Epithelial cell of prostate (primary cell): ENCODE data around the gene ZNF71.
"Not testable (repeated sequence)": the region's sequence is repeated elsewhere in the genome, so short reads cannot be mapped to it uniquely, and the experiment has no call there.

Source experiments
- DNase-seq: peaks from one replicate; pipeline ENCODE4 v3.0.0-alpha.2; 2011; ENCODE audit warnings: low read depth, low spot score
- H3K27ac ChIP-seq: fragments of 450-650 bp; 2 replicates; pipeline ENCODE4 v1.5.1; 2017; ENCODE audit warnings: mild to moderate bottlenecking

Gene ZNF71

DNA sequence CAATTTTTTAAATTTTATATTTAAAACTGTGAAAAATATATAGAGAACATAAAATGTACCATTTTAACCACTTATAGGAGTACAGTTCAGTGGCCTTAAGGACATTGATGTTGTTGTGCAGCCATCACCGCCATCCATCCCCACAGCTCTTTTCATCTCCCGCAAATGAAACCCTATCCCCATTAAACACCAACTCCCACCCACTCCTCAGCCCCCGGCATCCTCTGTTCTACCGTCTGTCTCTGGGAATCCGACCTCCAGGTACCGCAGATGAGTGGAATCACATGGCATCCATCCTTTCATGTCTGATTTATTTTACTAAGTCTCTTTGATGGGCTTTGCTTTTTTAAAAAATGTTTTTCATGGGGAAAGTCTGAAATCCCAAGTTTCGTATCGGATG lies 24.0 kb downstream of the ZNF71 start:
- no peak for DNase-seq
- H3K27ac ChIP-seq = no peak overlapping the region

DNA sequence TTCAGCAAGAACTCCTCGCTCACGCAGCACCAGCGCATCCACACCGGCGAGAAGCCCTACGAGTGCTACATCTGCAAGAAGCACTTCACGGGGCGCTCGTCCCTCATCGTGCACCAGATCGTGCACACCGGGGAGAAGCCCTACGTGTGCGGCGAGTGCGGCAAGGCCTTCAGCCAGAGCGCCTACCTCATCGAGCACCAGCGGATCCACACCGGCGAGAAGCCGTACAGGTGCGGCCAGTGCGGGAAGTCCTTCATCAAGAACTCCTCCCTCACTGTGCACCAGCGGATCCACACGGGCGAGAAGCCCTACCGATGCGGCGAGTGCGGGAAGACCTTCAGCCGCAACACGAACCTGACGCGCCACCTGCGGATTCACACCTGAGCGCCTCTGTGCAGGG lies 27.3 kb downstream of the ZNF71 start:
- H3K27ac ChIP-seq = no peak overlapping the region
- DNase-seq = no peak

DNA sequence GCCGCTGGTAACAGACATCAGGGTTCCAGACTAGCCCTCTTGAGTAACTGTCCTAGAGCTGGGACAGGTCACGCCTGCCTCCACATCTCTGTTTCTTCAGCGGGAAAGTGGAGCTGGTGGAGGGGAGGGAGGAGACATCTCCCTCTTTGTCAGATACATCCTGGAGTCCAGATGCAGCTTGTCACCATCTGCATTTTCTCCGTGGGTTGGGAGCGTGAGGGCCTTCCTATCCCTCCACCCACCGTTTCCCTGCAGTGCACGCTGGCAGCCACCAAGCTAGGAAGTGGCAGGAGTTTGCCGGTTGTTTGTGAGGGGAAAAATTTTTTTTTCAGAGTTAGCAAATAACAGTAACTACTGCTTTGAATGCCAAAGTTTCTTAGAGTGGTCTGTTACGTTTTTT lies 27.9 kb downstream of the ZNF71 start:
- H3K27ac ChIP-seq = no peak overlapping the region
- DNase-seq = no peak

- DNase-seq = no peak
- H3K27ac ChIP-seq = no peak overlapping the region
Observed at GRCh38 chr19:56625708-56626107, 30.6 kb downstream of the ZNF71 start.

DNA sequence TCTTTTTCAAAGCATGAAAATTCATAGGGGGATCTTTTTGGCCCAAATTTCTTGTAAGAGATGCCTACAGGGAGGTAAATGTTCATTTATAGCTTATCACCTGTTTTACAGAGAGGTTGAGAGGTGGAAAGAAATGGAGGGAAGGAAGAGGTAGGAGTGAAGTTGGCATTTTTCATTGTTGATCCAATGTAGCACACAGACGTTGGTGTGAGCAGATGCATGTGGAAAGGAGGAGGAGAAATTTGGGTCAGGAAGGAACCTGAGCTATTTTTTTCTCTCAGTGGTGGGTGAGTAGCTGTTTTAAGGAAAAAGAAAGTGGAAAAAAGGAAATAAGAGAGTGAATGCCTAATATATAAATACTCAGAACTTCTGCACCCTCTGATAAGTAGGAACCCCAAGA lies 37.9 kb downstream of the ZNF71 start:
- no peak overlapping the region for H3K27ac ChIP-seq
- no peak for DNase-seq

DNA sequence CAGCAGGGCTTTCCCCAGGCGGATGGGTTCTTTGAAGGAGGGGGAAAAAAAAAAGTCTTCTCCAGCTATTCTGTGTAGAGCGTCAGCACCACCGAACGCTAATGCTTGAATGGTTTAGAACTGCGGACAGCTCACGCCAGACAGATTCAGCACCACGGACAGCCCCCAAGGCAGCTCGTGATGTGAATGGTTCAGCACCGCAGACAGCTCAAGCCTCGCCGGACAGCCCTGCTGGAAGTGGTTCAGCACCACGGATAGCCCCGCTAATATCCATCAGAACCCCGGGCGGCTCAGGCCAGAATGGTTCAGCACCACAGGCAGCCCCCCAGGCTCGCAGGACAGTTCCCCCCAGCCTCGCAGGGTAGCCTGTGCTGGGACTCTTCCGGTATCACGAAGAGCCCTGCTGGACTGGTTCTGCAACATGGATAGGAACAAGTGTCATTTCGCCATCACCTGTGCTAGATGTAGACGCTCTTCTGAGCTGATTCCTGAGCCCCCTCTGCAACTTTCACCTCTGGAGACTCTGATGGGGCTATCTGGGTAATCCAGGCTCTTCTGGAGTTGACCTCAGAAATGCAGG lies 43.0 kb downstream of the ZNF71 start:
- no peak overlapping the region for H3K27ac ChIP-seq
- peak; percentile 50 for DNase-seq

DNA sequence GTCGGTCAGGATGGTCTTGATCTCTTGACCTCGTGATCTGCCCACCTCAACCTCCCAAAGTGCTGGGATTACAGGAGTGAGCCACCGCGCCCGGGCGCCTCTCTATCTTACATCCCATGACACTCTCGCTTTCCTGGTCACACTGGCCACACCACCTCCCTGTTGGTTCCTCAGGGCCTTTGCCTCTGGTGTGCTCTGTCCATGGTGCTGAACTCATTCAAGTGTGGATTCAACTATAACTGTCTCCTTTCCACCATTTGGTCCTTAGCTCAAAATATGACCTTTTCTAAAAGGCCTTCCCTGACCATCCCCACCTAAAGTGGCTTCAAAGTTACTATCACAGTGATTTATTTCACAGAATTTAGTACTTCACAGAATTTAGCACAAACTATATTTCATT lies 44.1 kb downstream of the ZNF71 start:
- no peak for DNase-seq
- H3K27ac ChIP-seq = no peak overlapping the region

GRCh38 chr19:56642711-56643459 lies 47.8 kb downstream of the ZNF71 start, which contains the start of gene SMIM17:
TSS of gene SMIM17 (plus strand) at chr19:56643159. CDS start at chr19:56645668, 2,509 bp downstream.
- no peak for DNase-seq
- H3K27ac ChIP-seq = no peak within 1 kb of the TSS

DNA sequence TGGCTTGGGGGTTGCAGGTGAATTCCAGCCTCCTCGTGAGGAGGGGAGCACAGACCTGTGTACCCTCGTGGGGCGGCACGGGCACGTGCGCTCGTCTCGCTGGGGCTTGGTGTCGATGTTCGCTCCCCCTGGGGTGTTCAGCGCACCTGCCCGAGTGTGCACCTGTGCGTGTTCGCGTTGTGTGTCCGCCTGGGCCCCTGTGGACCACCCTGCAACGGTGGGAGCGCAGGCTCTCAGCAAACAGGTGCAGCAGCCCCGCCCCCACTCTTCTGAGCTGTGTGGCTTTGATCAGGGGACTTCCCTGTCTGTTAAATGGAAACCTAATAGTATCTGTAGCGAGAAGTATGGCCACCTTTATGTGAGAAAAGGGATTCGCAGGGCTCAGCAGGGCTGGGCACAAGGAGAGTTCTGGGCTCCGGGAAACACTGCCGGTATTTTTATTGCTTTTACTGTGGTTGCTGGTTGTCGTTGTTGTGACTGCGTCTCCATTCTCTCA lies 48.4 kb downstream of the ZNF71 start:
- H3K27ac ChIP-seq = no peak overlapping the region
- DNase-seq = no peak

DNA sequence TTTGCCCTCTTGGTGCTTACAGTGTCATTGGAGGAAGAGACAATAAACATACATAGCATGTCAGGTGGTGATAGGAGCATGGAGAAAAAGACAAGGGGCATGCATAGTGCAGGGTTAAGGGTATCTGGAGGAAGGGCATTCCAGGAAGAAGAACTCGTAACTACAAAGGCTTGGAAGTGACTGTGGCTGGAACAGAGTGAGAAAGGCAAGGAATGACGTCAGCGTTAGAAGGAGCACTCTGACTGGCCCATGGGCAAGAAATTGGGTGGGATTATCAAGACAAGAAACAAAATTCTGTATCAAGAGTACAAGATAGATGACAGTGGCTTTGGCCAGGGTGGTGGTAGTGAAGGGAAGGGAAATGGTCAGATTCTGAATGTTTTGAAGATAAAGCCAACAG lies 59.0 kb downstream of the ZNF71 start:
- DNase-seq = no peak
- H3K27ac ChIP-seq = no peak overlapping the region

DNA sequence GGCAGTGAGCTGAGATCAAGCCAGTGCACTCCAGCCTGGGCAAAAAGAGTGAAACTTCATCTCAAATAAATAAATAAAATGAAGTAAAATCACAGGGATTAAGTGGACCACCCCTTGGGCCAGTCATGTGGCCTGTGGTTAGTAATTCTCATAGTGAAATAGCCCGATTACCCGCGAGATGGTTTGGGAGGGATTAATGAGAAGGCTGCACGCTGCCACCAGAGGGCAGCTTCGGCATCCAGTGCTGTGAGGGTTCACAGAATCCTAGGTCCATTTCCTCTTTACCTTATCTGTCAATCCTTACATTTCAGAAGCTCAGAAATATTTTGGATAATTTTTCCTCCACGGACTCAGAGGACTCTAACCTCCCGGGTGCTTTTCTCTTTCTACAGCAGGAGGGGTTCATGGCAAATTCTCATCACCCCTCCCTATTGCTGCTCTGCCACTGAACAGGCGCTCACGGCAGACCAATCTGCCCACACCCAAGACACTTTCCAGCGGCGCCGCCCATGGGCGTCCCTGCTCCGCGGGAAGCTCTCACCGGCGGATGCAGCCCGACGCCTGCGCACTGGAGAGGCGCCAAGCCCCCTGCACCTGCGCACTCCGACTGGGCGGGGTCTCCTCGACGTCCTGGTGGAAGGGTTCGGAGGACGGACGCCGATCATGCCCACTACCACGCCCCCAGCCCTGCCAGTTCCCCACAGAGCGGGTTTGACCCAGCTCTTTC lies 65.4 kb downstream of the ZNF71 start:
- no peak for DNase-seq
- H3K27ac ChIP-seq = no peak overlapping the region

DNA sequence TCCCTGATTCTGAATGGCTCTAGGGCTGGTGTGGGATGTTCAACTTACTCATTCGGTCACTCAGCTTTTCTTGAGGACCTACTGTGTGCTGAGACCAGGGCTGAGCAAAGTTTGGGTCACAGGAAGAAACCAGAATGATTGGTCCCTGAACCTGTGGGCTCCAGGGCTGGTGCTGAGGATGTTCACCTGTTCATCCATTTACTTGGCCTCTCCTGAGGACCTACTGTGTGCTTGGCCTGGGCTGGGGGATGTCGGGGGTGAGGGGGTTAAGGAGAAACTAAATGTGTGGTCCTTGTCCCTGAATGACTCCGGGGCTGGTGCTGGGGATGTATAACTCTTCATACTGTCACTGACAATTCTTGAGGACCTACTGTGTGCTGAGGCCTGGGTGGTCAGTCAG lies 66.1 kb downstream of the ZNF71 start:
- no peak overlapping the region for H3K27ac ChIP-seq
- no peak for DNase-seq

DNA sequence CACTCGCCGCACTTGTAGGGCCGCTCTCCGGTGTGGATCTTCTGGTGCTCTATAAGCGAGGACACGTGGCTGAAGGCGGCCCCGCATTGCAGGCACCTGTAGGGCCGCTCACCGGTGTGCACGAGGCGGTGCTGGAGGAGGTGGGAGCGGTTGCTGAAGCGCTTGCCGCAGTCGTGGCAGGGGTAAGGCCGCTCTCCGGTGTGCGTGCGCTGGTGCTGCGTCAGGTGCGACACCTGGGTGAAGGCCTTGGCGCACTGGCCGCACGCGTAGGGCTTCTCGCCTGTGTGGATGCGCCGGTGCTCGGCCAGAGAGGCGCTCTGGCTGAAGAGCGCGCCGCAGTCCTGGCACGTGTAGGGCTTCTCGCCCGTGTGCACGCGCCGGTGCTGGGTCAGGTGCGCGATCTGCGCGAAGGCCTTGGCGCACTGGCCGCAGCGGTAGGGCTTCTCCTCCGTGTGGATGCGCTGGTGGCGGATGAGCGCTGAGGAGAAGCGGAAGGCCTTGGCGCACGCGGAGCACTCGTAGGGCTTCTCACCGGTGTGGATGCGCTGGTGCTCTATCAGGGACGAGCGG lies 68.9 kb downstream of the ZNF71 start:
- DNase-seq = no peak
- H3K27ac ChIP-seq = no peak overlapping the region

- H3K27ac ChIP-seq = no peak overlapping the region
- DNase-seq = no peak
Observed at GRCh38 chr19:56664511-56664910, 69.4 kb downstream of the ZNF71 start.

GRCh38 chr19:56667311-56667870 lies 72.3 kb downstream of the ZNF71 start:
- H3K27ac ChIP-seq = no peak overlapping the region
- no peak for DNase-seq

DNA sequence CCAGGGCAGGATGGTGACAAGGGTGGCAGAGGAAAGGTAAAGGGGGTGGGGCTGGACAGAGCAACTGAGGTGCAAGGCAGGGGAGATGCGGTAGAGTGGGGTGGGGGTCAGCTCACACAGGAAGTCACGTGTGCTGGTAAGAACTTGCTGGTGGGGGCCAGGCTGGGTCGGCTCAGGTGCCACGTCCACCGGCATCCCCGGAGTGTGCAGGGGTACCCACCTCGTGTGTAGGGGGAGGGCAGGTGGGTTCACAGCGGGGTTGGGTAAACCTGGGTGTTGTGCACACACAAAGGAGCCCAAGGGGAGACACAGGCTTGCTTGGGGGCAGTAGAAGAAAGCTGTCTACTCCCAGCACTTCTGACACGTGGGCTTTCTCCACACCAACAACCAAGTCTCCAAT lies 73.6 kb downstream of the ZNF71 start:
- H3K27ac ChIP-seq = no peak overlapping the region
- no peak for DNase-seq

- H3K27ac ChIP-seq = no peak overlapping the region
- no peak for DNase-seq
Observed at GRCh38 chr19:56670401-56670960, 75.4 kb downstream of the ZNF71 start.

DNA sequence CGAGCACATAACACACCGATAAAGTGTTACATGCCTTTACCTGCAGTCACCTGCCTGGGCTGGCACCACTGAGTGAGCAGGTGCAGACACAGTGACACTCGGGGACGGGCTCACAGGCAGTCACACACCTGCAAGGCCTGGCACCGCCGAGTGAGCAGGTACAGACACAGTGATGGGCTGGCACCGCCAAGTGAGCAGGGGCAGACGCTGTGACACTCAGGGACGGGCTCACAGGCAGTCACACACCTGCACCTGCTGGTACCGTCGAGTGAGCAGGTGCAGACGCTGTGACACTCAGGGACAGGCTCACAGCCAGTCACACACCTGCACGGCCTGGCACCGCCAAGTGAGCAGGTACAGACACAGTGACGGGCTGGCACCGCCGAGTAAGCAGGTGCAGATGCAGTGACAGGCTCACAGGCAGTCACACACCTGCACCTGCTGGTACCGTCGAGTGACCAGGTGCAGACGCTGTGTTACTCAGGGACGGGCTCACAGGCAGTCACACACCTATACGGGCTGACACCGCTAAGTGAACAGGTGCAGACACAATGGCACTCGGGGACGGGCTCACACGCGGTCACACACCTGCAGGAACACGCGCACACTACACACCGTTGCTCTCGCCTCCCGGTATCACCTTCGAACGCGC lies 76.0 kb downstream of the ZNF71 start:
- no peak overlapping the region for H3K27ac ChIP-seq
- DNase-seq = no peak

GRCh38 chr19:56671613-56671994 lies 76.5 kb downstream of the ZNF71 start, which contains the start of gene ZNF835:
TSS of gene ZNF835 (minus strand) at chr19:56671757. CDS start at chr19:56665198, 6,559 bp downstream.
- no peak for DNase-seq
- H3K27ac ChIP-seq = no peak within 1 kb of the TSS

DNA sequence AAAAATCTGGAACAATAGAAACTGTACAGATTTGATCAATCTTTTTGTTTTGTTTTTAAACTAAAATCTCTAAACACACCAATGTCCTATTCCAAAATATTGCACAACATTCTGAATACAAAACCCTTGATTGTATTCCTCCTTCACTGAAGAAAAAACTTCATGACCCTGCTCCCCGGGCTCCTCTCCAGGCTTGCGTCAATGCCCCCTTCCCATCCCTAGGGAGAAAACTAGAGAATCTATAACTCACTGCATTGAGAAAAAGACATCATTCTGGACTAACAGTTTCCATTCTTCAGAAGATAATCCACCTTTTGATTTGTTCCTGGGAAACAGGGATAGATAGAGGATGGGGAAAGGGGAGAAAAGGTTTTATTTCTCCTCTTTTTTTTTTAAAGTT lies 77.5 kb downstream of the ZNF71 start:
- DNase-seq, H3K27ac ChIP-seq: not testable (repeated sequence)
